DLD1 (cell line): ENCODE data around the gene PLA2G5.
"Not testable (repeated sequence)": the region's sequence is repeated elsewhere in the genome, so short reads cannot be mapped to it uniquely, and the experiment has no call there.

ENCODE experiments used
- in situ Hi-C: cut with HindIII; loops from 2 replicates; pipeline ENCODE4 v1.10.0; 2017; ENCODE audit warnings: low sequenced_read_pairs

PLA2G5 gene

GRCh38 chr1:20069874-20070273 lies at the start of gene PLA2G5:
Gene PLA2G5, plus strand, starts transcription at chr1:20070194. Its CDS starts 14,637 bp downstream, at chr1:20084831.
- in situ Hi-C loops, result no loop called here

- in situ Hi-C loops, result no loop called here
Observed at GRCh38 chr1:20028125-20028524, 41.9 kb upstream of the PLA2G5 start.

- in situ Hi-C loops, result no loop called here
Observed at GRCh38 chr1:20028726-20029125, 41.3 kb upstream of the PLA2G5 start.

- in situ Hi-C loops, result no loop called here
Observed at GRCh38 chr1:20029178-20029912, 40.6 kb upstream of the PLA2G5 start.

- in situ Hi-C loops, result not testable (repeated sequence)
Observed at GRCh38 chr1:20030436-20031151, 39.4 kb upstream of the PLA2G5 start.

GRCh38 chr1:20031161-20031560 lies 38.8 kb upstream of the PLA2G5 start:
- in situ Hi-C loops, result no loop called here

- in situ Hi-C loops, result no loop called here
Observed at GRCh38 chr1:20031836-20032235, 38.2 kb upstream of the PLA2G5 start.

- in situ Hi-C loops, result no loop called here
Observed at GRCh38 chr1:20032425-20032824, 37.6 kb upstream of the PLA2G5 start.

- in situ Hi-C loops, result no loop called here
Observed at GRCh38 chr1:20033420-20033819, 36.6 kb upstream of the PLA2G5 start.

- in situ Hi-C loops, result no loop called here
Observed at GRCh38 chr1:20035114-20035513, 34.9 kb upstream of the PLA2G5 start.

- in situ Hi-C loops, result no loop called here
Observed at GRCh38 chr1:20037877-20038276, 32.1 kb upstream of the PLA2G5 start.

GRCh38 chr1:20047096-20047495 lies 22.9 kb upstream of the PLA2G5 start:
- in situ Hi-C loops, result no loop called here

GRCh38 chr1:20048563-20048962 lies 21.4 kb upstream of the PLA2G5 start:
- in situ Hi-C loops, result no loop called here

GRCh38 chr1:20049056-20049798 lies 20.8 kb upstream of the PLA2G5 start:
- in situ Hi-C loops, result not testable (repeated sequence)

GRCh38 chr1:20051218-20051829 lies 18.7 kb upstream of the PLA2G5 start:
- in situ Hi-C loops, result no loop called here

- in situ Hi-C loops, result no loop called here
Observed at GRCh38 chr1:20052386-20052785, 17.6 kb upstream of the PLA2G5 start.

- in situ Hi-C loops, result no loop called here
Observed at GRCh38 chr1:20057886-20058420, 12.0 kb upstream of the PLA2G5 start.

GRCh38 chr1:20058531-20058930 lies 11.5 kb upstream of the PLA2G5 start:
- in situ Hi-C loops, result no loop called here

- in situ Hi-C loops, result no loop called here
Observed at GRCh38 chr1:20059847-20060246, 10.1 kb upstream of the PLA2G5 start.

- in situ Hi-C loops, result not testable (repeated sequence)
Observed at GRCh38 chr1:20060791-20061190, 9.2 kb upstream of the PLA2G5 start.

GRCh38 chr1:20061866-20062265 lies 8.1 kb upstream of the PLA2G5 start:
- in situ Hi-C loops, result no loop called here
